GM19452 (cell line): Measurements from ENCODE around the gene PID1.

ENCODE experiments used
- ATAC-seq: cut with Tn5 transposase; IDR thresholded peaks from one replicate; pipeline ENCODE4 v1.9.1; 2021; ENCODE audit not compliant: unreplicated experiment

PID1 gene

GRCh38 chr2:229037621-229038020 lies 233.5 kb downstream of the PID1 start:
- ATAC-seq: no peak

DNA sequence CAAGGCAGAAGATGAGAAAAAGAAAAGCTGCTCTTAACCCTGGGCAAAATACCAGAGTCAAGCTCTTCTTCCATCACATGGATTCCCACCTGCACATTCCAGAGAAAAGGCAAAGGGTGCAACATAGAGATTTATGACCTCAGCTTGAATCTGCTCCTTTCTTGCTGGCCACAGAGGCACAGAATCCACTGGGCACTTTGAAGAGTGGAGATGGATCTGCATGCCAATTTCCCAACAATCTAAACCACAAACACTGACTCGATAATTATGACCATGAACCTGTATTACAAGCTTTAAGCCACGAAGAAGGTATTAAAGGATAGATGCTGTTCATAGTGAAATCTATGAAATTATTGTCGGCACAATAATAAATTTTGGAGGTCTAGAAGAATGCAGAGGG lies 237.3 kb downstream of the PID1 start:
- ATAC-seq: no peak

DNA sequence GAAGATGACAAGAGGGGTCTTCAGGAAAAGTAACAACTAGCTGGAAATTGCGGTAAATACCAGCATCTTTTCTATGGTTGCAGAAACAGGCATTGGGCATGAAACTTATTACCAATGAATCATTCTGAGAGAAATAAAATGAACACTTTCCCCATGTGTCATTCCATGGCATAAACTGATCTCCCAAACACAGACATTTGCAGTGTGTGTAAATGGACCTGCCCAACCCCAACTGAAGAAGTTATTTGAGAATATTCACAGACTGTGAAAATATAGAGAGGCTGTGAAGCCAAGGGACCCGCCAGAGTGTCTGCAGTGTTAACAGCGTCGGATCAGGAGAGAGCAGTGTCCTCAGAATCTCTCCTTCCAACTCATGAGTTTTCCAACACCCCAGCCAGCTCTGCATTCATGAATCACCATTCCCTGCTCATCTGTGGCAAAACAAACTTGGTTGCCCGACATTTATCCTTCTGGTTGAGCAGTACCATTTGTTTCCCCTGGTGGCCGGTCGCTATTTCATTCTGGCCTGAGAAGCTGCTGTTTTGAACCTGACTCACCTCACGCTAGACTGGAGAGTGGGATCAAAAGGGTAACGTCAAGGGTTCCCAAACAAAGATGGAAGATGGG lies 238.4 kb downstream of the PID1 start:
- no peak for ATAC-seq

DNA sequence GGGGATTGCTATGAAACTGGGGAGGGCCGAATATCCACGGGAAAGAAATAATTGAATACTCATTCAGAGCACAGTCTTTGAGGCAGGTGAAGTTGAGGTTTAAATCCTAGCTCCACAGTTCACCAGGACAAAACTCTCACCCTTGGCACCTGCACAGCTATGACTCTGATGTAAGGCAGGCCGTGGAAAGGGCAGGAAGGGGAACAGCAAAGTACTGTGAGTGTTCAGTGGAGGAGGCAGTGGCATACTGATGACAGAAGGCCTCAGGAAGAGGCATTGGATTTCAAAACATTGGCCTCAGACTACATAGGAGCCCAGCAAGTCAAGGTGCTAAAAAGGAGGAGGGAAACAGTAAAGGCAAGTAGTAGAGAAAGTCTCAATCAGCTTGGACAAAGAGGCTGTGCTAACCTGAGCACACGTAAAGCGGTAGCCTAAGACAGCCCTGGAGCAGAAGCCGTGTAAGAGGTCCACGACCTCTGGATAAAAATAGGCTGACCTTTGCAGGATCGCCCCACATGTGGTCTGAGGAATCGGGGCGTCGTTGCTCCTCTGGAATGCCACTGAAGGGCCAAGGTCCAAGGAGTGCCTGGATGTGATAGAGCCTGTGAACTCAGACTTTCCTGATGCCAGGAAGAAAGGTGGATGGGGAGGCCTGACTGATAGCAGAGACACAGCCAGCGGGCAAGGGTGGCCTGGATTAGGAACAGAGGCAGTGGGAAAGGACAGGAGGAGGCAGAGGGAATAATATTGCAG lies 243.6 kb downstream of the PID1 start:
- no peak for ATAC-seq

GRCh38 chr2:229025653-229026052 lies 245.4 kb downstream of the PID1 start:
- ATAC-seq: no peak

DNA sequence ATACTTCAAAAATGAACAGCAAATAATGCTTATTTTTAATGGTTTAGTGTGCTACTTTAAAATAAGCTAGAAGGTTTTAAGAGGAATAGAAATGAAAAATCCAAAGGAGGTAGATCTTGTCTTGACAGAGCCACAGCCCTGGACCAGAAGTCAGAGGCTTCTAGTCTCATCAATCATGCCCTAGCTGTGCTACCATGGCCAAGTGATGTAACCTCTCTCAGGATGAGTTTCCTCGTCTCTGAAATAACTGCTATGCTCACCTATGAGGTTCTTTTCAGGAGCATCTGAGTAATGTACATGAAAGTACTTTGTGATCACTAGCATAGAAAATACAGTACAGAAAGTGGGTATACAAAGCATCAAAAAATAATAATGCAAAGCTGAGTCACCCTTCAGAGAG lies 248.4 kb downstream of the PID1 start:
- ATAC-seq: no peak

DNA sequence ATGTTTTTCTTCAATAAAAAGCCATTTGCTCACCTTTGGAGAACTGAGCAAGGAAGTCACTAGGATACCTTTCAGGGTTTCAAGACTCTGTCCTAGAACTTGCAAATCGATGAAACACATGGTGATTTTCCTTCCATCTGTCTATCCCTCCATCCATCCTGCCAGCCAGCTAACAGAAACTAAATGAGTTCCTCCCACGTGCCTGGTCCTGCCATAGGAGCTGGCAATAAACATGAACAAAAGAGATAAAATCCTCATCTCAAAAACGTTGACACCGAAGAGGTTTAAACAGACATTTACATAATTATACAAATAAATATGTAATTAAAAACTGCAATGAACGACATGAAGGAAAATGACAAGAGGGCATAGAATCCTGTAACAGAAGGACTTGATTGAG lies 249.0 kb downstream of the PID1 start:
- no peak for ATAC-seq

DNA sequence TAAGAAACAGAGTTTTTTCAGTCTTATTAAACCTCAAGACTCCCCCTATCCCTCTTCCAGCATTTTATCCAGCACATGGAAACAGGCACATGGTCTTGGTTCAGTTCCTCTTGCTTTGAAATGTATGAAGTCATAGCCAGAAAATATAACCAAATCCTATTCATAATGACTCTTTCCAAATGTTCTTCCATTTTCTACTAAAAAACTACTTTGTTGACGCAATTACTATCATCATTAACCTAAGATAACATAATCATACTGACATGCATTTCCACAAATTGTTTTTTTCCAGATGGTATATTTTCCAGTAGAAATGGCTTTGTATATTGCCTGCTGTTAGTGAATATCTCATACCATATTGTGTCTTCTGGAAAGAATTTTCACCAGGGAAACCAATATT lies 261.3 kb downstream of the PID1 start:
- no peak for ATAC-seq

DNA sequence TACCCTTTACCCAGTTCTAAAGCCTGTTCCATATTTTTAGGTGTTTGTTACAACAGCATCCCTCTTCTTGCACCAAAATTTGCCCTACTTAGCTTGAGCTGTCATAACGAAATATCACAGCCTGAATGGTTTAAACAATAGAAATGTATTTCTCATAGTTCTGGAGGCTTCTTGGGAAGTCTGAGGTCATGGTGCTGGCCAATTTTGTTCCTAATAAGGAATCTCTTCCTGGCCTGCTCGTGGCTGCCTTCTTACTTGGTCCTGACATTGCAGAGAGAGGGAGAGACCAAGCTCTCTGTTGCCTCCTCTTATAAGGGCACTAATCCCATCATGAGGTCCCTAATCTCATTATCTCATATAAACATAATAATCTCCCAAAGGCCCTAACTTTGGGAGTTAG lies 267.8 kb downstream of the PID1 start:
- no peak for ATAC-seq

DNA sequence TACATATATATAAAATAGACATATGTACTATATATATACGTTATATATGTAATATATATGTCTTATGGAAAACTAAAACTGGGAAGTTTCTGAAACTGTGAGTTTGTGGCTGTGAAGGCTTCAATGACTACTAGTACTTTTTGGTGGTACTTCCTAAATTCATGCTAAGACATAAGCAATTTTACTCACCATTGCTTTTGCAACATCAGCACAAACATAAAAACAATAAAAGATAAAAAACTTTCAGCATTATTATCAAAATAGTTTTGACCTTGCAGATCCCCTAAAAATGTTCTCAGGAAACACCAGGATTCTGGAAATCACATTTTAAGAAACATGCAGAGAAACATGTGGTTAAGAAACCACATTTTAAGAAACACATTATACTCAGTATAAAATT lies 269.9 kb downstream of the PID1 start:
- no peak for ATAC-seq

DNA sequence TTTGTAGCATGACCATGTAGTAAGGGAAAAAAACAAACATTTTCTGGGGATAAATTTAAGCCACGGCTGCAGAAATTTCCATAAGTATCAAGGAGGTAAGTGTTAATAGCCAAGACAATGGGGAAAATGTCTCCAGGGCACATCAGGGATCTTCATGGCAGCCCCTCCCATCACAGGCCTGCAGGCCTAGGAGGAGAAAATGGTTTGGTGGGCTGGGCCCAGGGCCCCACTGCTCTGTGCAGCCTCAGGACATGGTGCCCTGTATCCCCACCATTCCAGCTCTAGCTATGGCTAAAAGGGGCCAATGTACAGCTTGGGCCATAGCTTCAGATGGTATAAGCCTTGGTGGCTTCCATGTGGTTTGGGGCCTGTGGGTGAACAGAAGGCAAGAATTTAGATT lies 271.8 kb downstream of the PID1 start:
- ATAC-seq: no peak

GRCh38 chr2:228988786-228989185 lies 282.3 kb downstream of the PID1 start:
- ATAC-seq: no peak

DNA sequence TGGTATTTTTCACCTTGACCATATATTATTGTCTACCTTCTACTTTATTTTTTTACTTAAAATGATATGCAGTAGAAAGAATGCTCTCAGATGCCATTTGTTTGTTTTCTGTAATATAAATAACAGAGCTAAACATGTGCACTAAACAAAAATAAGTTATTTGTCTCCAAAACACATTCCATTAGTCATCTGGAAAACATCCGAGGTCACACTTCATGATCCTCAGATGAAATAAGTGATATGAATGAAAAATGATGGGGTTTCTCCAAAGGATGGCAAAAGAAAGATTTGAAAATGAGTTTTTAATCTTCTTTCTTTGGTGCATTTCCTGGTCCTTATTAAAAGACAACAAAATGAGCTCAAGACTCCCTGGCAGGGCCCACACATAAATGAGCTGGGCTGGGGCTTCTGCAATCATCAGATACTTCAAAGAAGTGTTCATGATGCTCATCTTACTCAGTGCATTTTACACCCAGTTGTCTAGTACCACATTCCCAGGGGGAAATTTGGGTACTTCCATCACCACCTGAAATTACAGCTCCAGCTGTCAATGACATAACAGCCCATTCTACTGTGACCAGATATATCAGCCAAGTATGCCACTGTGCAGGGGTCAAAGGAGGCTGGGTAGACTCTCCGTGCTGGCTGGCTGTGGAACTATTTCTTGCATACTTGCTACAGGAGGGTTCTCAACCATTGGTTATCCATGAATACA lies 283.5 kb downstream of the PID1 start:
- no peak for ATAC-seq

DNA sequence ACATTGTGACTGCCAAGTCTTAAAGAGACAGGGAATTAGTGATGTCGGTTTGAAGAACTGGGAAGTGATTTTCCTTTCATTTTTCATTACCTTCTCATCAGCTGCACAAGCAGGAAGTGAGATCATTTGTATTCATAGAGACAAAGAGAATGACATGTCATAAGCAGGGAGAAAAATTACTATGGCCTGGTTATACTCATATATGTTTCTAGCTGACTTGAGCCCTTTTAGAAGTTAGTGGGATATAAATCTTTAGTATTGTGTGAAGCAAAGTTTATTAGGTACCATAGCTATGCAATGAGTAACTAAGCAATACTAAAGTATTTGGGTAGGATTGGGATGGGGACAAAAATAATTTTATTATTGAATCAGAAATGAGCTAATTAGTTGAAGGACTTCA lies 284.1 kb downstream of the PID1 start:
- ATAC-seq: no peak

DNA sequence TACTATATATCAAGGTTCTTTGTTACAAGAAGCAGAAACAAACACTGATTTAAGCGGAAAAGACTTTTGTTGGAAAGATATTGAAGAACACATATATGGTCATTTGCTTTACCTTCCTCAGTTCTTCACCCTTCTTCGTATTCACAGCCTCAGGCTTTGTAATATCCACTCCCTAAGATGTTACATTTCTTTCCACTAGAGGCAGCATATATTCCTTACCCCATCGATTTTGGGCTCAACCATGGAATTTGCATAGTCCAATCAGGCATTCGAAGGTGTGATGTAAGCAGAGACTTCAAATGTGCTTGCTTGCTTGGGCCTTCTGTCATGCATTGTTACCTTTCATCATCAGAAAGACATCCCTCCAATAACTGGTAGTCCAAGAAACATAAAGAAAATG lies 287.4 kb downstream of the PID1 start:
- no peak for ATAC-seq

- ATAC-seq: no peak
Measured at GRCh38 chr2:228974169-228974568, 296.9 kb downstream of the PID1 start.
